ENCODE results near the gene LARGE1.

- TF ChIP-seq SMC3 (IDR thresholded peaks at IDR 0.05; ENCODE audit: low read depth, low read length) (no peak), CTCF (conservative IDR thresholded peaks at IDR 0.05; ENCODE audit: low read depth, low read length) (no peak), RAD21 (IDR thresholded peaks at IDR 0.05; ENCODE audit: low read length) (no peak), POLR2A (IDR thresholded peaks at IDR 0.05; ENCODE audit: low read depth, low read length) (no peak), BHLHE40 (IDR thresholded peaks at IDR 0.05; ENCODE audit: low read depth, low read length) (no peak), FOS (IDR thresholded peaks at IDR 0.05; ENCODE audit: low read depth, low read length) (no peak), MAFK (IDR thresholded peaks at IDR 0.05; ENCODE audit: low read depth, low read length) (no peak), MAZ (IDR thresholded peaks at IDR 0.05; ENCODE audit: borderline replicate concordance, low read depth, low read length) (no peak), NFE2L2 (IDR thresholded peaks at IDR 0.05; ENCODE audit: low read depth, low read length) (no peak), CHD1 (IDR thresholded peaks at IDR 0.05; ENCODE audit: low read depth, low read length) (no peak), RFX5 (IDR thresholded peaks at IDR 0.05; ENCODE audit: low read depth, low read length) (no peak), CEBPB (IDR thresholded peaks at IDR 0.05; ENCODE audit: low read depth, low read length) (no peak), MXI1 (IDR thresholded peaks at IDR 0.05; ENCODE audit: borderline replicate concordance, low read depth, low read length) (no peak)
- TF ChIP-seq, protein P1, sequence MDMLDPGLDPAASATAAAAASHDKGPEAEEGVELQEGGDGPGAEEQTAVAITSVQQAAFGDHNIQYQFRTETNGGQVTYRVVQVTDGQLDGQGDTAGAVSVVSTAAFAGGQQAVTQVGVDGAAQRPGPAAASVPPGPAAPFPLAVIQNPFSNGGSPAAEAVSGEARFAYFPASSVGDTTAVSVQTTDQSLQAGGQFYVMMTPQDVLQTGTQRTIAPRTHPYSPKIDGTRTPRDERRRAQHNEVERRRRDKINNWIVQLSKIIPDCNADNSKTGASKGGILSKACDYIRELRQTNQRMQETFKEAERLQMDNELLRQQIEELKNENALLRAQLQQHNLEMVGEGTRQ (IDR thresholded peaks at IDR 0.05; ENCODE audit: low read depth, low read length) = no peak
Observed at GRCh38 chr22:33620085-33620484, 300.2 kb downstream of the LARGE1 start.

Measured in IMR-90 (cell line).